Testis (tissue), 2 donors: ENCODE results near the gene ASXL1.

Experiments
- POLR2A ChIP-seq: fragments of 450-650 bp; IDR thresholded peaks from one replicate; pipeline ENCODE4 v1.6.1; 2017; ENCODE audit warnings: antibody characterized with exemption, mild to moderate bottlenecking, moderate library complexity
- TF ChIP-seq, protein P1 (sequence below), 3 experiments: fragments of 450-650 bp in 2 of 3; fragments of 200-600 bp in 1 of 3; sonication (generic) in 1 of 3; IDR thresholded peaks; one replicate each; pipeline ENCODE4 v1.5.1; 2016 to 2019; ENCODE audit warnings: antibody characterized with exemption in 3 of 3, mild to moderate bottlenecking in 2 of 3, moderate library complexity in 1 of 3

DNA sequence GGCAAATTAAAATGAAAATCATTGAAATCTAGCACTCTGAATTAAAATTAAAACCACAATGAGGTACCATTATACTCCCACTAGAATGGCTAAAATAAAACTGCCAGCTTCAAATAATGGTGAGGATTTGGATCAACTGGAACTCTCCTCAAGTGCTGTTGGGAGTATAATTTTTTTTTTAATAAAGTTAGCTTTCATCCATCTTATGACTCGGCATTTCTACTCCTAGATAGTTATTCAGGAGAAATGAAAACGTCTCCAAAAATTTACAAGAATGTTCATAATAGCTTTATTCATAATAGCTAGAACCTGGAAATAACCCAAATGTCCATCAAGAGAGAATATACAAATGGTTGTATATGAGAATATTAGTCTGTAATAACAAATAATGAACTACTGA, 63.2 kb downstream of the ASXL1 start:
- no peak for TF ChIP-seq POLR2A
- TF ChIP-seq, protein P1, sequence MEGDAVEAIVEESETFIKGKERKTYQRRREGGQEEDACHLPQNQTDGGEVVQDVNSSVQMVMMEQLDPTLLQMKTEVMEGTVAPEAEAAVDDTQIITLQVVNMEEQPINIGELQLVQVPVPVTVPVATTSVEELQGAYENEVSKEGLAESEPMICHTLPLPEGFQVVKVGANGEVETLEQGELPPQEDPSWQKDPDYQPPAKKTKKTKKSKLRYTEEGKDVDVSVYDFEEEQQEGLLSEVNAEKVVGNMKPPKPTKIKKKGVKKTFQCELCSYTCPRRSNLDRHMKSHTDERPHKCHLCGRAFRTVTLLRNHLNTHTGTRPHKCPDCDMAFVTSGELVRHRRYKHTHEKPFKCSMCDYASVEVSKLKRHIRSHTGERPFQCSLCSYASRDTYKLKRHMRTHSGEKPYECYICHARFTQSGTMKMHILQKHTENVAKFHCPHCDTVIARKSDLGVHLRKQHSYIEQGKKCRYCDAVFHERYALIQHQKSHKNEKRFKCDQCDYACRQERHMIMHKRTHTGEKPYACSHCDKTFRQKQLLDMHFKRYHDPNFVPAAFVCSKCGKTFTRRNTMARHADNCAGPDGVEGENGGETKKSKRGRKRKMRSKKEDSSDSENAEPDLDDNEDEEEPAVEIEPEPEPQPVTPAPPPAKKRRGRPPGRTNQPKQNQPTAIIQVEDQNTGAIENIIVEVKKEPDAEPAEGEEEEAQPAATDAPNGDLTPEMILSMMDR (IDR thresholded peaks at IDR 0.05): no peak
